Tibial artery (tissue), 4 donors: ENCODE measurements around the gene FBXO10.

Experiments
- DNase-seq, 2 donors: peaks; one replicate each; pipeline ENCODE4 v3.0.0-alpha.2; 2019
- H3K27ac ChIP-seq, 2 donors: fragments of 200-600 bp; sonication (generic) in 1 of 2; 1 replicate in 1 of 2; 2 replicates in 1 of 2; pipeline ENCODE4 v1.5.1; 2018 to 2019; ENCODE audit warnings: mild to moderate bottlenecking in 1 of 2
- H3K27me3 ChIP-seq, 2 donors: fragments of 200-600 bp; sonication (generic) in 1 of 2; one replicate each; pipeline versions ENCODE4 v1.5.1 to v1.6.0; 2016 to 2019
- H3K36me3 ChIP-seq, 3 donors: fragments of 200-600 bp; sonication (generic) in 2 of 3; one replicate each; pipeline ENCODE4 v1.5.1; 2016 to 2019; ENCODE audit warnings: mild to moderate bottlenecking in 2 of 3
- H3K4me1 ChIP-seq, 4 donors: fragments of 200-600 bp; sonication (generic) in 2 of 4; 1 replicate in 3 of 4; 2 replicates in 1 of 4; pipeline ENCODE4 v1.5.1; 2016 to 2019
- H3K4me3 ChIP-seq, 2 donors: fragments of 200-600 bp; sonication (generic) in 1 of 2; 1 replicate in 1 of 2; 2 replicates in 1 of 2; pipeline ENCODE4 v1.5.1; 2018 to 2019; ENCODE audit warnings: mild to moderate bottlenecking in 2 of 2
- H3K9me3 ChIP-seq, 3 donors: fragments of 200-600 bp; sonication (generic) in 1 of 3; one replicate each; pipeline ENCODE4 v1.5.1; 2016 to 2019
- intact Hi-C: fragments of 100-400 bp; cut with DNase I; formaldehyde crosslinking; loops from one replicate; pipeline ENCODE4 v1.15.0; 2023; ENCODE audit warnings: low total_unique reads
- TF ChIP-seq, protein P1 (sequence below), 2 experiments: fragments of 200-600 bp in 1 of 2; fragments of 450-650 bp in 1 of 2; IDR thresholded peaks; one replicate each; pipeline ENCODE4 v1.5.1; 2017 to 2019; ENCODE audit warnings: antibody characterized with exemption in 2 of 2, mild to moderate bottlenecking in 1 of 2, moderate library complexity in 1 of 2

FBXO10 gene

DNA sequence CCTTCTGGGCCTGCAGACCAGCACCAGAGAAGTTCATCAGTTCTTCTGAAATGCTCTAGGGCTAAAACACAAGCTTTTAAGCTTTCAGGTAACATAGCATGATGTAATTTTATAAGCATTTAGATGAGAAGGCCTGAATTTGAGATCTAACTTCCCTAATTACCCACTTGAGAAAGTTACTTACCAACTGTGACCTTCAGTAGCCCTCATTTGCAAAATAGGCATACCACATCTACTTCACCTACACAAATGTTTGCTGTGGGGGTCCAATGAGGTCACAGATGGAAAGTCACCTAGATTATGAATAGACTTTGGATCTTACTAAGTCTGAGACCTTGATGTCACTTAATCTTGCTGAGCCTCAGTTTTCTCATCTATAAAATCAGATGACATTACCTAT, 36.5 kb downstream of the FBXO10 start:
- DNase-seq: no peak
- H3K4me1 ChIP-seq: peaks cover 0 to 12% (median 0%) of the 10 kb centered on the region in 4 donors
- H3K36me3 ChIP-seq: peaks cover 14 to 48% (median 31%) of the 10 kb centered on the region in 3 donors
- intact Hi-C loops: no loop called here
- H3K27me3 ChIP-seq: no peaks in the 10 kb centered on the region
- no peak overlapping the region for H3K27ac ChIP-seq
- TF ChIP-seq, protein P1, sequence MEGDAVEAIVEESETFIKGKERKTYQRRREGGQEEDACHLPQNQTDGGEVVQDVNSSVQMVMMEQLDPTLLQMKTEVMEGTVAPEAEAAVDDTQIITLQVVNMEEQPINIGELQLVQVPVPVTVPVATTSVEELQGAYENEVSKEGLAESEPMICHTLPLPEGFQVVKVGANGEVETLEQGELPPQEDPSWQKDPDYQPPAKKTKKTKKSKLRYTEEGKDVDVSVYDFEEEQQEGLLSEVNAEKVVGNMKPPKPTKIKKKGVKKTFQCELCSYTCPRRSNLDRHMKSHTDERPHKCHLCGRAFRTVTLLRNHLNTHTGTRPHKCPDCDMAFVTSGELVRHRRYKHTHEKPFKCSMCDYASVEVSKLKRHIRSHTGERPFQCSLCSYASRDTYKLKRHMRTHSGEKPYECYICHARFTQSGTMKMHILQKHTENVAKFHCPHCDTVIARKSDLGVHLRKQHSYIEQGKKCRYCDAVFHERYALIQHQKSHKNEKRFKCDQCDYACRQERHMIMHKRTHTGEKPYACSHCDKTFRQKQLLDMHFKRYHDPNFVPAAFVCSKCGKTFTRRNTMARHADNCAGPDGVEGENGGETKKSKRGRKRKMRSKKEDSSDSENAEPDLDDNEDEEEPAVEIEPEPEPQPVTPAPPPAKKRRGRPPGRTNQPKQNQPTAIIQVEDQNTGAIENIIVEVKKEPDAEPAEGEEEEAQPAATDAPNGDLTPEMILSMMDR (IDR thresholded peaks at IDR 0.05): no peak
- H3K4me3 ChIP-seq: no peak overlapping the region
- no peaks in the 10 kb centered on the region for H3K9me3 ChIP-seq

DNA sequence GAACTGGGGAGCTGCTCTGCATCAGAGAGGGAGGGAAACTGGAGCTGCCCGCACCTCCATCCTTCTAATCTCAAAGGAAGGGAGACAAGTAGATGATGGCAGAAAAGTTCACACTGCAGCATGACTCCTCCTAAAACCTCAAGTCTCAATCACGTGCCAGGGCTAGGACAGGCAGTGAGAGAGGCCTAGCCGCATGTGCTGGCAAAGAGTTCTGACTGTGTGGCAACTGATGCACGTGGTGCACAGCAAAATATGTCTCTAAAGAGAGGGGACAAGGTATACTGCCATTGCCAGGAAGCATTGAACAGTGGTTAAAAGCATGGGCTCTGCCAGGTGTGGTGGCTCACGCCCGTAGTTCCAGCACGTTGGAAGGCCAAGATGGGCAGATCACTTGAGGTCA, 38.1 kb downstream of the FBXO10 start:
- Histone ChIP-seq H3K4me1 (peaks cover 0 to 12% (median 0%) of the 10 kb centered on the region in 4 donors), H3K27me3 (no peaks in the 10 kb centered on the region), H3K36me3 (peaks cover 14 to 50% (median 31%) of the 10 kb centered on the region in 3 donors), H3K27ac (no peak overlapping the region), H3K4me3 (no peak overlapping the region), H3K9me3 (no peaks in the 10 kb centered on the region)
- no peak for DNase-seq
- TF ChIP-seq, protein P1 (IDR thresholded peaks at IDR 0.05): no peak
- intact Hi-C loops: no loop called here

DNA sequence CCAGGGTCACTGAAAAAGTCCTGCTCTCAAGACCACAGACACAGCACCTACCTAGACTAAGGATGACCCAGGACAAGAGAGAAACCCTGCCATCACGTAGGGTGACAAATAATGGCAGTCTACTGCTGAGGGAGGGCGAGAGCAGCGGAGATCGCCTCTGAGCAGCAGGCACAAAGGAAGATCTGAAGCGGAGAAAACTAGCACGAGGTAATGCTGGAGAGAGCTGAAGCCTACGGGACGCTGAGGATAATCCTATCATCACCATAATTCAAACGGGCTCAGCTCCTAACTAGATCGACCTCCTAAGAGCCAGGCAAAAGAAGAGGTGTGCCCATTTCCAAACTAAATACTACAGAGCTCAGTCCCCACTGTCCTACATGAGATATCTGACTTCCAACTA, 41.3 kb downstream of the FBXO10 start:
- H3K4me3 ChIP-seq: no peak overlapping the region
- DNase-seq: no peak
- intact Hi-C loops: no loop called here

DNA sequence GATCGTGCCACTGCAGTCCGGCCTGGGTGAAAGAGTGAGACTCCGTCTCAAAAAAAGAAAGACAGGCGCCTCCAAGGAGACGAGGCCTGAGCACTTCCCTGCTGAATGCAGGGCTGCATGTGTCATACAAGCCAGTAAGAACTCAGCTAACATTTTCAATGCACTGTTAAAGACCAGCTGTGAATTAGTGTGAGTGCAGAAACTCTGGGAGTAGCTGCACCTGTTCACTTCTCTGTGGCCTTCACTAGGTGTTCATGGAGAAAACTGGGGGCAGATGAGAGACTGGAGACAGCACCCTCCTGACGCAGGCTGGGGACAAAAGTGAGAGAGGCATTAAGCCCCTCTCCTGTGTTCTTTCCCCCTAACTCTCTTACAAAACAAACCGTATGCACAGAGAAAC, 41.8 kb downstream of the FBXO10 start:
- TF ChIP-seq, protein P1 (IDR thresholded peaks at IDR 0.05): no peak
- peaks cover 26 to 60% (median 29%) of the 10 kb centered on the region in 3 donors for H3K36me3 ChIP-seq
- no peak overlapping the region for H3K27ac ChIP-seq
- no peak for DNase-seq
- intact Hi-C loops: no loop called here
- H3K27me3 ChIP-seq: no peaks in the 10 kb centered on the region
- H3K9me3 ChIP-seq: no peaks in the 10 kb centered on the region
- H3K4me3 ChIP-seq: no peak overlapping the region
- no peaks in the 10 kb centered on the region for H3K4me1 ChIP-seq

More for the DNA sequence above, 41.3 kb downstream of the FBXO10 start:
- Histone ChIP-seq H3K4me1 (no peaks in the 10 kb centered on the region), H3K27ac (no peak overlapping the region), H3K9me3 (no peaks in the 10 kb centered on the region), H3K36me3 (peaks cover 26 to 55% (median 29%) of the 10 kb centered on the region in 3 donors), H3K27me3 (no peaks in the 10 kb centered on the region)
- TF ChIP-seq, protein P1 (IDR thresholded peaks at IDR 0.05): no peak

DNA sequence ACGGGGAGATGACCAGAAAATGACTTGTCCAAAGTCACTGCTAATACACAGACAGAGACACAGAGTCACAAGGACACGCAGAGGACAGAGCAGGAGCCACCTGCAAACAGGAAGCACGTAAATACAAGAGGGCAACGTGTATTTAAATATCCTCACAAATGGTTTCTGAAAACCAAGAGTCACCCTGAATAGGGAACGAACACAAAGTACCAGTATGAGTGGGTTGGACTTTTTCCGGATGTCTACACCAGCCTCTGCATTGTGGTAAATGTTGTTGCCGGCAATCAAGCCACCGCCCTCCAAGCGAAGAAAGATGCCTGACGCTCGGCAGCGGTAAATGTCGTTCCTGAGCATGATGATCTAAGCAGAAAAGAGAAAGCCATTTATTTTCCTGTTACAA, 44.5 kb downstream of the FBXO10 start:
- no peak overlapping the region for H3K27ac ChIP-seq
- no peaks in the 10 kb centered on the region for H3K9me3 ChIP-seq
- intact Hi-C loops: no loop called here
- no peaks in the 10 kb centered on the region for H3K27me3 ChIP-seq
- TF ChIP-seq, protein P1 (IDR thresholded peaks at IDR 0.05): no peak
- peaks cover 30 to 59% (median 37%) of the 10 kb centered on the region in 3 donors for H3K36me3 ChIP-seq
- DNase-seq: no peak
- H3K4me3 ChIP-seq: no peak overlapping the region
- no peaks in the 10 kb centered on the region for H3K4me1 ChIP-seq
